GOT3 (cell line): ENCODE results near the gene CABP2.
"Not testable (repeated sequence)": the region's sequence is repeated elsewhere in the genome, so short reads cannot be mapped to it uniquely, and the experiment has no call there.

Source experiments
- DNase-seq: peaks from one replicate; lab custom pipeline; 2025; ENCODE audit warnings: mixed read lengths; lab: John Stamatoyannopoulos, UW

The CABP2 gene

DNA sequence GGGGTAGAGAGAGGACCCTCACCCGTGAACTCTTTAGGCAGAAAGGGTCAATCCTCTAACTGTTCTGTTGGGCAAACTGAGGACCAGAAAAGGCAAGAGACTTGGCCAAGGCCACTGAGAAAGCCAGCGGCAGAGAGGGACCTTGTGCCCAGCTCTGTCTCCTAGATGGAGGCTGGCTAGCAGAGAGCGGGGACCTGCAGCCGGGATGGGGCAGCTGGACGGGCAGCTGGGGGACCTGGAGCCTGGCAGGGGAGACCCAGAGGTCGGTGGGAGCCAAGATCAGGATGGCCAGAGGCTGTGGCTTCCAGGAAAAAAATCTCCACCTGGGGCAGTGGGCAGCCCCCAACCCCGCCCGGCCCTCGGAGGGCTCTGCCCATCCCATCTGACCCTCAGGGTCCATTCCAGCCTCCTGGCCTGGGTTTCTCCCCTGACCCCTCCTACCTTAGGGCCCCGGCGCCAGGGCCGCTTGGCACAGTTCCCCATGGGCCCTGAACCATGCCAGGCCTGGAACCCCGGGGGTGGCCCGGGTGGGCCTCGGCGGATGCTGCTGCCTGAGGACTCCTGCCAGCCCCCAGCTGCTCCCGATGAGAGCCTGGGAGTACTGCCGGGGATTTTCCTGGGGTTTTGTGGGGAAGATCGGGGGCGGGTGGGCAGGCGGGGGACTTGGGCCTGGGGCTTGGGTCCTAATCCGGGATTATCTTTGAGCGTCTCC, at the start of gene CABP2:
Gene CABP2 (minus strand): TSS at position 603 of the 712 bp plus-strand sequence. CDS start 120 bp downstream, at position 483.
- DNase-seq = no peak

DNA sequence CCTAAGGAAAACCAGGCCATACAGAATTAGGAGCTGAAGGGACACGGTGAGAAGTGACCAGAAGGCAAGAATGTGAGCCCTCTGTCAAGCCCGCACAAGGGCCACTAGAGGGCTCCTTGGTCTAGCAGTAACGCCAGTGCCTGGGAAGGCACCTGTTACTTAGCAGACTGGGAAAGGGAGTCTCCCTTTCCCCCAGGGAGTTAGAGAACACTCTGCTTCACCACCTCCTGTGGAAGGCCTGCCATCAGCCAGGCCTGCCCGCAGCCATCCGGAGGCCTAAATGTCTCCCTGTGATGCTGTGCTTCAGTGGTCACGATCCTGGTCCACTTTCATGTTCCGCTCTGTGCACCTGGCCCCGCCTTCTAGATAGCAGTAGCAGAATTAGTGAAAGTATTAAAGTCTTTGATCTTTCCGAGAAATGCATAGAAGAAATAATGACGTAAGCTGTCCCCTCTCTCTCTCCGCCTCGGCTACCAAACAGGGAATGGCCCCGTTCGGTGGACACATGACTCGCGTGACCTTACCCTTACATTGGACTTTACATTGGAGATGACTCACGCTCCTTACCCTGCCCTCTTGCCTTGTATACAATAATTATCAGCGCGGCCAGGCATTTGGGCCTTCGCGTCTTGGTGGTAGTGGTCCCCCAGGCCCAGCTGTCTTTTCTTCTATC, 49.6 kb upstream of the CABP2 start:
- DNase-seq = no peak

DNA sequence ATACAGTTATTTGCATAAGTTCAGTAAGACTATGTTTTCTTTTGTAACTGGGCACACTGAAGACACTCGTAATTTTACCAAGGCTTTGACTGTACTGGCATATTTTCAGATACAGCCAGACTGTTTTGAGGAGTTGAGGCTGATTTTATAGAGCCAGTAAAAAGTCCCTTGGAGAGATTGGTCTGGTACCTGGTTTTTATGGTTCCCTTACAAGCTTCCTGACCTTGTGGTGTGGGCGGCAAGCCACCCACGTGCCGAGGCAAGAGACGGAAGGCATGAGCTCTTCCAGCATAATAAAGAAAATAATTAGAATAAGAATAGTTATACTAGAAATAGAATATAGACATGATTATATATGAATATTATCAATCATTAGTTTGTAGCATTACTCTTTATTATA, 49.1 kb upstream of the CABP2 start:
- no peak for DNase-seq

DNA sequence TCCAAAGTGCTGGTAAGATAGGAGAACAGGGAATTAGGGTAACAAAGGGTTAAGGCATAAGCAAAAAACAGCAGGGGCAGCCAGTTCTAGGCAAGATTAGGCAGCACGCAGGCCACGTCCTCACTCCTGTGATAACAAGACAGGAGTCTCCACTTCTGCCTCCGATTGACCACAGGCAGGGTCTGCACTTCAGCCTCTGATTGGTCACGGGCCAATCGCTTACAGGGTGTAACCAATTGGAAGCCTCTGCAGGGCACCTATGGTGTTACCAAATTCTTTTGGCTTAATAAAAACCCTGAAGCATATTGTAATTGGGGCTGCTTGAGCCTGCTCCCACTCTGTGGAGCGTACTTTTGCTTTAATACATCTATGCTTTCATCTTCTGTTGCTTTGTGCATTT, 48.2 kb upstream of the CABP2 start:
- DNase-seq = no peak

DNA sequence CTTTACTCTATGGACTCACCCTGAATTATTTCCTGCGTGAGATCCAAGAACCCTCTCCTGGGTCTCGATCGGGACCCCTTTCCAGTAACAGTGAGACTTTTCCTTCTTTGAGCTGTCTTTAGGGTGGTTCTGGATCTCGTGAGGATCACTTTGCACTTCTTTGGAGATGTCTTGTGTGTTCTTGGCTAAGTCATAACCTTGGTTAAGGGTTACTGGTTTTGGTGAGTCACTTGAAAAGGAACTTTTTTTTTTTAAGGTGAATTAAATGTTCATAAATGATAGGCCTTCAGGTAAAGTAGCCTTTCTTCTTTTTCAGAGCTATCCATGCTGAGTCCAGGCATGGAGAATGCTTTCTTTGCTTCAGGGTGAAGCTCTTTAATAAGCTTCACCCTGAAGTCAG, 41.0 kb upstream of the CABP2 start:
- DNase-seq = no peak

DNA sequence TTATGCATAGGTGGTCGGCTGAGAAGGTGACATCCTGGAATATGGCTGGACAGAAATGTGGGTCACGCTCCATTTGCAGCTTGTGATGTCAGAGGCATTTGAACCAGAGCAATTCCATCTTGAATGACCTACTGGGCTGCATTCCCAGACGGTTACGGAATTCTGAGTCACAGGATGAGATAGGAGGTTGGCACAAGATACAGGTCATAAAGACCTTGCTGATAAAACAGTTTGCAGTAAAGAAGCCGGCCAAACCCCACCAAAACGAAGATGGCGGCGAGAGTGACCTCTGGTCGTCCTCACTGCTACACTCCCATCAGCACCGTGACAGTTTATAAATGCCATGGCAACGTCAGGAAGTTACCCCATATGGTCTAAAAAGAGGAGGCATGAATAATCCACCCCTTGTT, 40.5 kb upstream of the CABP2 start:
- DNase-seq = not testable (repeated sequence)

DNA sequence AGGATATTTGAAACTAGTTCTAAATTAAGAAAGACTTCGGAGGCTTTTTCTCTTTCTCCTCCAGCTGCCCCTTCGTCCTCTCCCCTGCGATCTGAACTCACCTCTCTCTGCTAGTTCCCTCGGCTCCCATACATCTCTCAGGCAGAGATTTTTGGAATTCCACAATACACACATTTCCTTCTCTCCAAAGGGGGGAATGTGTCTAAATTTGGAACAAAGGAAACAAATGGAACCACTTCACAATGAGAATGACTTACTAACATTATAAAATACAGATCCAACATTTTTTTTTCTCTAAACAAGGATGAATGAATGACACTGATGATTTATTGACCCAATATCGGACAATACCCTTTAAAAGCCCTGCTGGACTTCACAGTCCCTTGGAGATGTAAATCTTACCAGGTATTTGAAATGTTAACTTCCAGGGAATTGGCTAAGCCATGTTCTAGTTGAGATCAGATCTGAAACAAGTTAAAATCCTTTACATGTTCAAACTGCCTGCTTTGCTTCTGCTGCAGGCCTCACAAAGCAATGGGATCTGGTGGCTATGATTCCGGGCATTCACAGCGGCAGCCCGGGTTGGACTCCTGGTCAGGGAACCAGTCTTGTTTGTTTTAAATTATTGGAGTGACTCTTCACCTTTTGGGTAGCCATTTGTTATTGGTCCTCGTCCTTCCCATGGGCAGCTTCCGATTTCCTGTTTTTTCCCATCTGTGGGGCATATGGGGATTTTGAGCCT, 39.9 kb upstream of the CABP2 start:
- no peak for DNase-seq

DNA sequence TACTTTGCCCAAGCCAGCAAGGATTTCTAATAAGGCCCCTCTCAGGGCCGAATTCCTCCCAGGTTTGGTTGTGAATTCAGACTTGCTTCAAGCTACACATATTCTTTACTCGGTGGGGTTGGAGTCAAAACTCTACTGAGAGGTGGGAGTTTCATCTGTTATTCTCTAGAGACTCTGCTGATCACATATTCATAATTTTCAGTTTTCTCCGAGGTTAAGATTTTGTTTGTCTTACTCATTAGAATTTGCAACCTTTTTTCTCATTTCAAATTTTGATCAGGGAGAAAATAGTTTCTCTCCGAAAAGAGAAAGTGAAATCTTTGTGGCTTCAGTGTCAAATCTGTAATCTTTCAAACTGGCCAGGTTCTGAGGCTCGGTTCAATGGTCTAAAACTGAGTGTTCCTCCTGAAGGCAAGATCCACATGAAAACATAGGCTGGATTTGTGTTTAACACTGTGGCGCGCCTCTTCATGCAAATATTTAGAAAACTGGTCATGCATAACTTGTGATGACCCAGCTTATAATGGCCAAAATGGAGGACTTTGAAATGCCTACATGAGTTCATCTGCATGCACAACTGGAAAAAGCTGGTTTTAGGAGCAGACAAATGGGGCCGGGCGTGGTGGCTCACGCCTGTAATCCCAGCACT, 38.8 kb upstream of the CABP2 start:
- DNase-seq = no peak

DNA sequence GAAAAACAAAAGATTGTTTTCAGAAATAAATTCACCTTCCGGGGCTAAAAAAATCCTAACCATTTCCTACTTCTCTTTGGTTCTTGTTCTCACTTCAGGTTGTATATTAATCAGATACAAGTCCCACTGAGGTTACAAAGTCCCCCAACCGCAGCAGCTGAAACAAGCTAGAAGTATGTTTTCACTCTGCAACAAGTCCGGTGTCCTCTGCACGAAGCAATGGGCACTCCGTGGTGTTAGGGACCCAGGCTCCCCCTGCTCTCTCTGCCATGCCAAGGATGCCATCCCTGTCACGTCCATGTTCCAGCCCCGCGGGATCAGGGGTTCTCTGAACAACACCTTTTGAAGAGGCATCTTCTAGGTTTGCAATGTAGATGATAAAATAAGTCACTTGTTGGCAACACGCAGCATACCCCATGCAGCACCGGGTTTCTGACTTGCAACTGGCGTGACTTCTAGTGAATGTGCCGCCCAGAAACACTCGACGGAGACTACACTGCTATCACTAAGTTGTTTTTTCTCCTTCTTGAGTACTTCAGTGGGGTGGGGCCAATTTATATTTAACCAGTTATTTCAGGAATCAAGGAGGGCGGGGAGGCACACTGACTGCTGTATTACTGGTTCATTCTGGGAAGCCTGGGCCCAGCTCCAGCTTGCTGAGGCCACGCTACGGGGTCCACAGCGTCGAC, 35.0 kb upstream of the CABP2 start:
- no peak for DNase-seq

DNA sequence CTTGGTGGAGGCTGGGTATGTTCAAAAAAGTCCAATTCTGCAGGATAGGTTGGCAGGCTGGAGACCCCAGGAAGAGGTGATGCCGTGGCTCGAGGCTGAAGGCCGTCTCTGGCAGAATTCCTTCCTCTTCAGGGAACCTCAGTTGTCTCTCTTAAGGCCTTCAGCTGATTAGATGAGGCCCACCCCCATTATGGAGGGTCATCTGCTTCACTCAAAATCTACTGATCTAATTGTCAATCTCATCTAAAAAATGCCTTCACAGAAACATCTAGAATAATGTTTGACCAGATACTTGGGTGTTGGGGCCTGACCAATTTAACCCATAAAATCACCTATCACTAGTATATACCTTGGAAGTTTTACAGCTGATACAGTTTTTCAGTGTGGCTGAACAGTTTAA, 33.0 kb upstream of the CABP2 start:
- DNase-seq = no peak

DNA sequence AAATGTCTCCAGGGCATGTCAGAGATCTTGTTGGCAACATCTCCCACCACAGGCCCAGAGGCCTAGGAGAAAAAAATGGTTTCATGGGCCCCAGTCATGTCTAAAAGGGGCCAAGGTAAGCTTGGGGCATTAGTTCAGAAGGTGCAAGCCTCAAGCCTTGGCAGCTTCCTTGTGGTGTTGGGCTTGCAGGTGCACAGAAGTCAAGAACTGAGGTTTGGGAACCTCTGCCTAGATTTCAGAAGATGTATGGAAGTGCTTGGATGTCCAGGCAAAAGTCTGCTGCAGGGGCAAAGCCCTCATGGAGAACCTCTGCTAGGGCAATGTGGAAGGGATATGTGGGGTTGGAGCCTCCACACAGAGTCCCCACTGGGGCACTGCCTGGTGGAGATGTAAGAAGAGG, 28.5 kb upstream of the CABP2 start:
- DNase-seq = not testable (repeated sequence)

DNA sequence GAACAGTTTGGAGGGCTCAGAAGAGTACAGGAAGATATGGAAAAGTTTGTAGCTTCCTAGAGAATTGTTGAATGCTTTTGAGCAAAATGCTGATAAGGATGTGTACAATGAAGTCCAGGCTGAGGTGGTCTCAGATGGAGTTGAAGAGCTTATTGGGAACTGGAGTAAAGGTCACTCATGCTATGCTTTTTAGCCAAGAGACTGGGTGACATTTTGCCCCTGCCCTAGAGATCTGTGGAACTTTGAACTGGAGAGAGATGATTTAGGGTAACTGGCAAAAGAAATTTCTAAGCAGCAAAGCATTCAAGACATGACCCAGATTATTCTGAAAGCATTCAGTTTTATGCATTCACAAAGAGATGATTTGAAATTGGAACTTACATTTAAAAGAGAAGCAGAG, 27.9 kb upstream of the CABP2 start:
- no peak for DNase-seq

DNA sequence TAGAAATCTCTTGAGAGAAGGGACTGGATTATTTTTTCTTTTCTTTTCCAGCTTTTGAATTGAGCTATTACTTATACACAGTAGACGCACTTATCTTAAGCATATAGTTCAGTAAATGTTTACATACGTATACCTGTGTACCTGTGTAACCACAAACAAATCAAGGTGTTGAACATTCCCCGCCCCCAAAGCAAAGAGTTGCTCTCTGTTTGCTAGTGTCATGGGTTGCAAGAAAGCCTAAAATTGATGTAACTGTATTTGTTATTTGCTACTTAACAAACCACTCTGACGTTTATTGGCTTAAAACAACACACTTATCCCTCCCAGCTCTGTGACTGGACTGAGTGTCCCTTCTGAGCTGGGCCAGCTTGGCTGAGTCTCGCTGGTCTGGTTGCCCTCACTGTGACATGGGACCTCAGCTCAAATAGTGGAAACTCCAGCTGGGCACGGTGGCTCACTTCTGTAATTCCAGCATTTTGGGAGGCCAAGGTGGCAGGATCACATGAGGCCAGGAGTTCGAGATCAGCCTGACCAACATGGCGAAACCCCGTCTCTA, 25.4 kb upstream of the CABP2 start:
- DNase-seq = no peak

DNA sequence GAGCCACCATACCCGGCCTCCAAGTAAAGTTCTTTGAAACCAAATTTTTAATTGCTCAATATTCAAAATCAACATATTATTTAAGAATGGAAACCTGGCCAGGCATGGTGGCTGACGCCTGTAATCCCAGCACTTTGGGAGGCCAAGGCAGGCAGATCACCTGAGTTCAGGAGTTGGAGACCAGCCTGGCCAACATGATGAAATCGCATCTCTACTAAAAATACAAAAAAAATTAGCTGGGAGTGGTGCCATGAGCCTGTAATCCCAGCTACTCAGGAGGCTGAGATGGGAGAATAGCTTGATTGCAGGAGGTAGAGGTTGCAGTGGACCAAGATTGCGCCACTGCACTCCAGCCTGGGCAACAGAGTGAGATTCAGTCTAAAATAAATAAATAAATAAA, 24.9 kb upstream of the CABP2 start:
- DNase-seq = not testable (repeated sequence)

DNA sequence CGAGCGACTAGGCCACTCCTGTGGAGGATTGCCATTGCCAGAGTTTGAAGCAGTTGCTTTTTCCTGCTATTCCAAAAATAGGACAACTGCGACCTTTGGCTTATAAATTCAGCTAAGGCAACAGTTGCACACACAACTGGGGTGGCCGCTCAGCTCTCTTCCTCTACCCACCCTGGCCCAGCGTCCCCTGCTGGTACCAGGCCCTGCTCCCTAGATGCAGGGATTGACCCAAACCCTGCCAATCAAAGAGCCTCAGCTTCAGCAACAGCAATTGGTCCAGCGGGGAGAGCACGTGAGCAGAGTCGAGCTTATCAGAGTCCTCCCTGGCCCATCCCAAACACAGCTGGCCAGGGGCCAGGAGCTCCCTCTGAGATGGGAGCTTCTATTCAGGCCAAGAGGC, 22.0 kb upstream of the CABP2 start:
- no peak for DNase-seq

DNA sequence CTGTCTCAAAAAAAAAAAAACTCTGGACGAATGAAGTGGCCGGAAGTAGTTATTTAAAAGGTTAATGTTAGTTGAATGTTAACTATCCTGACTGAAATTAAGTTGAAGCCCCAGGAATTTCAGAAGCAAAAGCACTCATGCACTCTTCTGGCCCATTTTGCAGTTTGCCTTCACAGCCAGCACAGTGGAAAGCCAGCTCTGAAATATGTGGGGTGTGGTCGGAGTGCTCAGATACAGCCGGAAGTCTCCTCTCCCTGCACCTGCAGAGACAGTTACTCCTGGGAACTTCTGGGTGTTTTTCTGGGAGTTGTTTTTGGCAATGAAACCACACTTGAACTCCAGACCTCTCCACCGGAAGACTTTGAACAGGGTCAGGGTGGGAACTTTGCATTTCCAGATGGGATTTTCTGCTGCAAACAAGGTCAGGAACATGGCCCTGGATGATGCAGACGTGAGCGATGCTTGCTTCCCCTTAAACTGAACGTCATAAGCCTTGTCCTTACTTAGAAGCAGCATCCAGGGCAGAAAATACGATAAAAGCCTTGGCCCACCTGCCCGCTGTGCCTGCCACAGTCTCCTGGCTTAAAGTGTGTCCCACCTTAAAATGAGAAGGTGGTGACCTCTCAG, 21.5 kb upstream of the CABP2 start:
- DNase-seq = no peak

DNA sequence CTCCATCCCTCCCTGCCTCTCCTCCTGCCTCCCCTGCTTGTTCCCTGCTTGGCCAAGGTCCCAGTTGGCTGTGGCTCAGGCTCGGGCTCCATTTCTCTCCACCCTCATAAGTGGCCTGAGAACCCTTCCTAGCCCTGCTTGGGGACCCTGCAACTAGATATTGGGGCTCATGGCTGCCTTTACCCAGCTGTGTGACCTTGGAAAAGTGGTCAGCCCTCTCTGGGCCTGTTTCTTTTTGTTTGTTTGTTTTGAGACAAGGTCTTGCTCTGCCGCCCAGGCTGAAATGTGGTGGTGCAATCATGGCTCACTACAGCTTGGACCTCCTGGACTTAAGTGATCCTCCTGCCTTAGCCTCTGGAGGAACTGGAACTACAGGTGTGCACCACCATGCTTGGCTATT, 20.3 kb upstream of the CABP2 start:
- no peak for DNase-seq

DNA sequence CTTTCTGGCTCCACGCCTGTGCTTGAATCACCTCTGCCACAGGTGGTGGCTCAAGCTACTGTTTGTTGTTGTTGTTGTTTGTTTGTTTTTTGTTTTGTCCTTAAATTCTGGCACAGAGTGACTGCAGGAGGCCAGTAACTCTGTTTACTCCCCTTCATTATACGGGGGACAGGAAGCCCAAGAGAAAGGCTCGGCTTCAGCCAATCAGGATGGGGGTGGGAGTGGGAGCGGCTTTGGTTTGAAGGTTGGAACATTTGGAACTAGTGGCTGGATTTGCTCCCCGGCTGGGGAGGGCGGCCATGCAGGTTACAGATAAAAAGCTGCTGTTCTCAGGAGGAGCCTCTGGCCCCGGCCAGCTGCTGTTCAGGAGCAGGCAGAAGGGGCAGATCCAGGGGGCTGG, 19.7 kb upstream of the CABP2 start:
- no peak for DNase-seq

DNA sequence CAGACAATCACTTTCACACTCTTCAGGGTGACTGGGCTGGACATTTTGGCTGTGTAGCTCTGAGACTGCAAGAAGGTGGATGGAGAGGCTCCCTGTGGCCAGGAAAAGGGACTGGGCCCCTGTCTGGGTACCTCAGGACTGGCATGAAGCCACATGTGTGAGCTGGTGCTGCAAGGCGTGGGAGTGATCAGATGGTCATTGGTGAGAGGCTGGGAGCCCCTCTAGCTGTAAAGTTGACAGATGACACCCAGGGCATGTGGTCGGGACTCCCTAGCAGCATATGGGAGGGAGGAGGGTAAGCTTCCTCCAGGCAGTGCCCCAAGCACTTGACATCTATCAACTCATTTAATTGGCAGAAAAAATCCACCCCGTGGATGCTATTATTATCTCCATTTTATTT, 18.9 kb upstream of the CABP2 start:
- no peak for DNase-seq

DNA sequence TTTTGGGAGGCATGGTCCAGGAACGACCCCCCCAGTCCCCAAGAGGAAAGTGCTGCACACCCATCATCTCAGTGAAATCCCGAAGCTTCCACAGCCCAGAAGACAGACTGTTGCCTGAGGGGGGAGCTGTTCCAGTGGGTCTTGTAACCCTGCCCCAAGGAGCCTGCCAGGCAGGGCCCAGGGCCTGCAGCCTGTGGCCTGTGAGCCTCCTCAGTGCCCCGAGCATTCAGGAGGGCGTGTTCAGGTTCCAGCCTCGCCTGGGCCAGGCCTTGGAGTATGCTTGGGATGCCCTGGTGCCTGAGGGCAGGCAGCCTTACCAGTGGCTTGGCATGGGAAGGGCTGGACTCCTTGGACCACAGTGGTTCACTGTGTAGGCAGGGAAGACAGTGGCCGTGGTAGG, 18.0 kb upstream of the CABP2 start:
- no peak for DNase-seq

DNA sequence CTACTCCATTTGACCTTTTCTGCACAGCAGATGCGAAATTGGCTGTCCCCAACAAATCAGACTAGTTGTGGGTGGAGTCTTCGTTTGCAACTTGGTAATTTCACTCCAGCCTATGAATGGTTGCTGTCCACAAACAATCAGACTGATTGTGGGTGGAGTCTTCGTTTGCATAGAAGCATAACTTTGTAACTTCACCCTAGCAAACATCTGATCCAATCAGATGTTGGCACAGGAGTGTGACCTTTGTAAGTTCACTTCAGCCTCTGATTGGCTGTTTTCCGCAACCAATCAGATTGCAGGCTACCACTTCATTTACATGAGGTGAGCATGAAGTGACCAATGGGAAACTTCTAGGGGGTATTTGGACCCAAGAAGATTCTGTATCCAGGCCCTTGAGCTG, 16.3 kb upstream of the CABP2 start:
- DNase-seq = no peak
